Stimulated activated memory B cell treated with anti-CD40 and anti-IgM and Interleukin-4, amounts not matched to agents 10 μg/mL and 1 μg/mL and 100 μg/mL, for 72 hours (primary cell): Measurements from ENCODE around the gene HOXC12.

Source experiments
- ATAC-seq: fragments of 150-1000 bp; cut with Tn5 transposase; 2 replicates; pipeline ENCODE4 v1.10.0; 2021
- H3K27ac Mint-ChIP-seq: one replicate; pipeline ENCODE4 v1.8.0; 2022; ENCODE audit warnings: mild to moderate bottlenecking, mixed read lengths
- H3K27me3 Mint-ChIP-seq: one replicate; pipeline ENCODE4 v1.8.0; 2022; ENCODE audit warnings: mixed read lengths
- H3K36me3 Mint-ChIP-seq: one replicate; pipeline ENCODE4 v1.8.0; 2022; ENCODE audit warnings: mixed read lengths
- H3K4me1 Mint-ChIP-seq: one replicate; pipeline ENCODE4 v1.8.0; 2022; ENCODE audit warnings: mixed read lengths
- H3K4me3 Mint-ChIP-seq: one replicate; pipeline ENCODE4 v1.8.0; 2022; ENCODE audit warnings: mild to moderate bottlenecking, moderate library complexity, mixed read lengths
- H3K9me3 Mint-ChIP-seq: one replicate; pipeline ENCODE4 v1.8.0; 2022; ENCODE audit warnings: mixed read lengths

The HOXC12 gene

GRCh38 chr12:53980104-53980801 is 25.6 kb downstream of the HOXC12 start:
- Mint-ChIP-seq H3K27ac (no peak overlapping the region), H3K9me3 (peaks cover 2% of the 10 kb centered on the region), H3K4me1 (peaks cover 15% of the 10 kb centered on the region), H3K4me3 (no peak overlapping the region), H3K27me3 (peaks cover 100% of the 10 kb centered on the region), H3K36me3 (no peaks in the 10 kb centered on the region)
- ATAC-seq = no peak

GRCh38 chr12:53980802-53981496 is 26.2 kb downstream of the HOXC12 start:
- no peak for ATAC-seq
- no peaks in the 10 kb centered on the region for H3K36me3 Mint-ChIP-seq
- peaks cover 16% of the 10 kb centered on the region for H3K4me1 Mint-ChIP-seq
- no peak overlapping the region for H3K4me3 Mint-ChIP-seq
- peaks cover 100% of the 10 kb centered on the region for H3K27me3 Mint-ChIP-seq
- H3K27ac Mint-ChIP-seq = no peak overlapping the region
- H3K9me3 Mint-ChIP-seq = no peaks in the 10 kb centered on the region

GRCh38 chr12:53981634-53982565 is 27.2 kb downstream of the HOXC12 start:
- H3K4me1 Mint-ChIP-seq = peaks cover 21% of the 10 kb centered on the region
- no peak overlapping the region for H3K27ac Mint-ChIP-seq
- no peaks in the 10 kb centered on the region for H3K9me3 Mint-ChIP-seq
- H3K27me3 Mint-ChIP-seq = peaks cover 100% of the 10 kb centered on the region
- H3K36me3 Mint-ChIP-seq = no peaks in the 10 kb centered on the region
- no peak overlapping the region for H3K4me3 Mint-ChIP-seq
- no peak for ATAC-seq

DNA sequence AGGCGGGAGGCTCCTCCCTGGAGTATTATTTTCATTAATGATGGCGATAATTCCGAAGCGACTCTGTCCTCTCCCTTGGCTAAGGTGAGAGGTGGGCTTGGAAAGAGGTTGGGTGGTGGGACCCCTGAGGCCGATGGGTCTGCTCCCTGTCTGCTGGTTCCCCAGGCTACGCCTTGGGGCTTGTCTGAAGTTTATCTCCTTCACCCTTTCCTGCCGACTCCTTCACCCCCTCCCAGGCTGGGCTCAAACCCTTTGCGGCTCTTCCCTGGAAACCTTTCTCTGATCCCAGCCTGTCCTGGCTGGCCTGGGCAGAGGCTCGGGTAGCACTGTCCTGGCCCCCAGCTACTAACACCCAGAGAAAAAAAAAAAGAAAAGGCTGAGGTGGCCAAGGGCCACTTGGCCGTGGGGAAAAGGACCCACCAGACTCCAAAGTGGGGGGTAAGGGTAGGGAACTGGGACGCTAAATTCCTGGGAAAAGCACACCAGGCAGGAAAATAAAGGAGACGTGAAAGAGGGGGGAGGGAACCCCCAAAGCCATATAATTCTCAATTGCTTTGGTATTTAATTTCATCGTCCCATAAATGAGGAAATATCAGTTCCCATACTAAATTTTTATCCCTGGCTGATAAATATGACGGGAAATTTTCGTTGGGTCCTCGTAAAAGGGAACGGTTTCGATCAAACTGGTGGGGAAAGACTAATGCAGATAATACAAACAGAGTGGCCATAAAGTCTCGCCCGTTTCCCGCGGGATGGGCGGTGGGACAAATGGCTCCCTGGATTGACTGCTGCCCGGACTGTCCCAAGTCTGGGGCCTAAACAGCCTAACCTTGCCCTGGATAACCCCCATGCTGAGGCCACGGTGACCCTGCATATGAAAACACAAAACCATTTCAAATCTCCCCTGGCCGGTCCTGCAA is 28.2 kb downstream of the HOXC12 start:
- Mint-ChIP-seq H3K27ac (no peak overlapping the region), H3K36me3 (no peaks in the 10 kb centered on the region), H3K9me3 (no peaks in the 10 kb centered on the region), H3K4me3 (no peak overlapping the region), H3K27me3 (peaks cover 100% of the 10 kb centered on the region), H3K4me1 (peaks cover 21% of the 10 kb centered on the region)
- no peak for ATAC-seq

- H3K27me3 Mint-ChIP-seq = peaks cover 100% of the 10 kb centered on the region
- H3K4me1 Mint-ChIP-seq = peaks cover 27% of the 10 kb centered on the region
- H3K27ac Mint-ChIP-seq = no peak overlapping the region
- no peak overlapping the region for H3K4me3 Mint-ChIP-seq
- no peaks in the 10 kb centered on the region for H3K36me3 Mint-ChIP-seq
- no peak for ATAC-seq
- H3K9me3 Mint-ChIP-seq = no peaks in the 10 kb centered on the region
Measured at GRCh38 chr12:53983568-53983949, 28.9 kb downstream of the HOXC12 start.

DNA sequence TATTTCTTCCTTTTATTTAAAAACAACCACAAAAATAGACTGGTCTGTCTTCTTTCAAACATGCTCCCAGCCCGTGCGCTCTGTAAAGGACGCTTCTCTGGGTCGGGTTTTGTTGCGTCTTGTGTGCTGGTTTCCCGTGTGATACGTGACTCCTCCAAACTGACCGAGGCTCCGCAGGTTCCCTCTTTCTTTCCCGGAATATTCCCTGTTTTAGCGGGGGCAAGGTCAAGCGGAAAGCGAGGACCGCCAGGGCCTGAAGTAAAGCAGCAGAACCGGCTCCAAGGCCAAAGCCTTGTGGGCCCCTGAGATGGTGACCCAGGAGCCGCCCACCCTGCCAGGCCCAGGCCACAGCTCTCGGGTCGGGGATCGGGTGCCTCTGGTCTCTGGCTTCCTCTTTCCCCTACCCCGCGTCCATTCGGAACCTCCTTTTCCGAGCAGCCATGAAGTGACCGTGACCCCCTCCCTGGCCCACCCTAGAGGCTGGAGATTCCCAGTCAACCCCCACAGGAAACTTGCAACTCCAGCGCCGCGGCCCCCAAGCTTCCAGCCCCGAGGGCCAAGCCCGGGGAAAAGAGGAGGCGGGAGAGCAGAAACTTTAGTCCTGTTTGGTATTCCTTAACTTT is 29.4 kb downstream of the HOXC12 start:
- no peak for ATAC-seq
- Mint-ChIP-seq H3K4me1 (peaks cover 32% of the 10 kb centered on the region), H3K9me3 (no peaks in the 10 kb centered on the region), H3K36me3 (no peaks in the 10 kb centered on the region), H3K27ac (no peak overlapping the region), H3K4me3 (no peak overlapping the region), H3K27me3 (peaks cover 100% of the 10 kb centered on the region)

- ATAC-seq = no peak
- Mint-ChIP-seq H3K4me3 (peak within 1 kb of the TSS; percentile 38), H3K27me3 (peaks cover 100% of the 10 kb centered on the region), H3K9me3 (no peaks in the 10 kb centered on the region), H3K36me3 (no peaks in the 10 kb centered on the region), H3K4me1 (peaks cover 41% of the 10 kb centered on the region), H3K27ac (no peak within 1 kb of the TSS)
Measured at GRCh38 chr12:53984901-53985691, 30.4 kb downstream of the HOXC12 start, which contains the start of gene HOXC10. TSS of gene HOXC10 (plus strand) at chr12:53985146. CDS start at chr12:53985260, 114 bp downstream.

GRCh38 chr12:53985692-53985993 is 30.9 kb downstream of the HOXC12 start:
- Mint-ChIP-seq H3K36me3 (no peaks in the 10 kb centered on the region), H3K4me1 (peaks cover 41% of the 10 kb centered on the region), H3K9me3 (no peaks in the 10 kb centered on the region), H3K27ac (no peak overlapping the region), H3K27me3 (peaks cover 100% of the 10 kb centered on the region), H3K4me3 (peak overlapping the region; percentile 38)
- no peak for ATAC-seq

GRCh38 chr12:53985994-53986685 is 31.4 kb downstream of the HOXC12 start:
- H3K27ac Mint-ChIP-seq = no peak overlapping the region
- H3K4me3 Mint-ChIP-seq = no peak overlapping the region
- H3K27me3 Mint-ChIP-seq = peaks cover 100% of the 10 kb centered on the region
- no peaks in the 10 kb centered on the region for H3K36me3 Mint-ChIP-seq
- no peaks in the 10 kb centered on the region for H3K9me3 Mint-ChIP-seq
- ATAC-seq = no peak
- H3K4me1 Mint-ChIP-seq = peaks cover 40% of the 10 kb centered on the region

GRCh38 chr12:53986686-53987483 is 32.2 kb downstream of the HOXC12 start:
- no peak overlapping the region for H3K27ac Mint-ChIP-seq
- H3K4me3 Mint-ChIP-seq = no peak overlapping the region
- peaks cover 40% of the 10 kb centered on the region for H3K4me1 Mint-ChIP-seq
- ATAC-seq = no peak
- H3K9me3 Mint-ChIP-seq = no peaks in the 10 kb centered on the region
- H3K27me3 Mint-ChIP-seq = peaks cover 100% of the 10 kb centered on the region
- no peaks in the 10 kb centered on the region for H3K36me3 Mint-ChIP-seq

DNA sequence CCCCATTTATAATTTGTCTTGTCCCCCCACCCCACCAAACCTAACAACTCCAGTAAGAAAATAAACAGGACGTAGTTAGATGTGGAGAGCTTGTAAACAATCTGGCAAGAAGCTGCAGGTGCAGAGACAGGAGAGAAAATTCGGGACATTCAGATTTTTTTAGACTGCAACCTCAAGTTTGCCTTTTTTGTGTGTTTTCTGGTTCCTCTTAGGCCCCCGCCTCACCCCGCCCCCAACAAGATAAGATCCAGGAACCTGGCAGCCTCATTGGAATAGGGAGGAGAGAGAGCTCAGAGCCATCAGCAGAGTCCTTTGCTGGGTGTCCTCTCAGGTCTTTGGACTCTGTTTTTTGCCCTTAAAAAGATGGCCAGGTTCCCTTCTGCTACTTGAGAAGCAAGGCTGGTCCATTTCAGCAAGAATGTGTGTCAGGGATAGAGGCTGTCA is 33.1 kb downstream of the HOXC12 start:
- Mint-ChIP-seq H3K4me1 (peaks cover 40% of the 10 kb centered on the region), H3K9me3 (no peaks in the 10 kb centered on the region), H3K36me3 (no peaks in the 10 kb centered on the region), H3K4me3 (no peak overlapping the region), H3K27me3 (peaks cover 100% of the 10 kb centered on the region), H3K27ac (no peak overlapping the region)
- no peak for ATAC-seq

DNA sequence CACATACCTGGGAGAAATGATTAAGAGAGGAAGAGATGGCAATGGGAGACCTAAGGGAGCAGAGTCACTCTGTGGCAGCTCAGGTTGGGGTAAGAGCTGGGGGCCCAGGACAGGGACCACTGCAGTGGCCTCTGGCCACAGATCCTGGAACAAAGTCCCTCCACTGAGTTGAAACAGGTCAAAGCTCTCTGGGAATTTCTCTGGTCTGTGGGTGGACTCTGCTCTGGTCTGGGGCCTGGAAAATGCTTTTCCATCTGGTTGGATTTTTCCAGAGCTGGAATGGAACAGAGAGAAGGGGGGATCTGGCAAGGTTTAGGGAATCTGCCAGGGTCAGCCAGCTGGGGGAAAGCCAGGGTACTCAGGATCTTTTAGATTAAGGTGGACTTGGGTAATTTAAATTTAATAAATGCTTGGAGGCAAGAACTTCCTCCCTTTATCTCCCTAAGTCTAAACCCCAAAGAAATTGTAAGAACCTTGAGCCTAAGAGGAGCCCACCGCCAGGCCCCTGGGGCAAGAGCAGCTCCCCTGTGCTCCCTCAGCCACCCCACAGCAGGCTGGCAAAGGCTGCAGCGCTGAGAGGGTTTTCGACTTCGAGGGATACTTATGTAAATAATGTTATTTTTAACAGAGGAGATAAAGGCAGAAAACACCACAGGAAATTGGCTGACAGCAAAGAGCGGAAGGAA is 34.0 kb downstream of the HOXC12 start:
- Mint-ChIP-seq H3K36me3 (no peaks in the 10 kb centered on the region), H3K9me3 (no peaks in the 10 kb centered on the region), H3K4me3 (no peak overlapping the region), H3K4me1 (peaks cover 41% of the 10 kb centered on the region), H3K27ac (no peak overlapping the region), H3K27me3 (peaks cover 100% of the 10 kb centered on the region)
- ATAC-seq = no peak
